OCI-LY7 (cell line): ENCODE results near the gene PRSS56.

ENCODE experiments used
- EZH2phosphoT487 ChIP-seq: fragments of 200-600 bp; sonication (generic); IDR thresholded peaks from 2 replicates; pipeline ENCODE4 v1.6.1; 2018; ENCODE audit warnings: low read depth, borderline replicate concordance, mild to moderate bottlenecking, mixed run types, antibody characterized with exemption, low read length, moderate library complexity, mixed read lengths
- TF ChIP-seq, protein P1 (sequence below): fragments of 200-600 bp; sonication (generic); conservative IDR thresholded peaks from 2 replicates; pipeline ENCODE4 v1.5.1; 2014; ENCODE audit warnings: mild to moderate bottlenecking, antibody characterized with exemption, low read length, moderate library complexity, mixed read lengths

DNA sequence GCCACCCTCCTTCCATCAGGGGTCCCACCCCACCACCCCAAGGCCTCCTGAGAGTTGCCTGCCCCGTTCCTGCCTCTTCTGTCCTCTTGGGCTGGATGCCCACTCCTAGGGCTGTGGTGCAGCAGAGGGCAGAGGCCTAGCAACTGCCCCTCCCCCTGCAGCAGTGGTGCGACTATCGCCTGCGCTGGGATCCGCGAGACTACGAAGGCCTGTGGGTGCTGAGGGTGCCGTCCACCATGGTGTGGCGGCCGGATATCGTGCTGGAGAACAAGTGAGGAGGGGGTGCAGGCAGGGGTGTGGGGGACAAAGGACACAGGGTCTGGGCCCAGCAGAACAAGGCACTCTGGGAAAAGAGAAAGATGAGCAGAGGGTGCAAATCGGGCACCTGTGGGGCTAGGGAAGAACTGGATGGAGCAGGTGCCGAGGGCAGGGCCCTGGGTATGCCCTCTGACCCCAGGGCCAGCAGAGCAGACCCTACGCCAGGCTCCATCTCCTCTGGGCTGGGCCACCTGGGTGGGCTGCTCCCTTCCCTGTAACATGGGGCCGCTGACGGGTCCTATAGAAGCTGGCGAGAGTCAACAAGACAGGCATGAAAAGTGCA, 20.4 kb downstream of the PRSS56 start:
- TF ChIP-seq, protein P1, sequence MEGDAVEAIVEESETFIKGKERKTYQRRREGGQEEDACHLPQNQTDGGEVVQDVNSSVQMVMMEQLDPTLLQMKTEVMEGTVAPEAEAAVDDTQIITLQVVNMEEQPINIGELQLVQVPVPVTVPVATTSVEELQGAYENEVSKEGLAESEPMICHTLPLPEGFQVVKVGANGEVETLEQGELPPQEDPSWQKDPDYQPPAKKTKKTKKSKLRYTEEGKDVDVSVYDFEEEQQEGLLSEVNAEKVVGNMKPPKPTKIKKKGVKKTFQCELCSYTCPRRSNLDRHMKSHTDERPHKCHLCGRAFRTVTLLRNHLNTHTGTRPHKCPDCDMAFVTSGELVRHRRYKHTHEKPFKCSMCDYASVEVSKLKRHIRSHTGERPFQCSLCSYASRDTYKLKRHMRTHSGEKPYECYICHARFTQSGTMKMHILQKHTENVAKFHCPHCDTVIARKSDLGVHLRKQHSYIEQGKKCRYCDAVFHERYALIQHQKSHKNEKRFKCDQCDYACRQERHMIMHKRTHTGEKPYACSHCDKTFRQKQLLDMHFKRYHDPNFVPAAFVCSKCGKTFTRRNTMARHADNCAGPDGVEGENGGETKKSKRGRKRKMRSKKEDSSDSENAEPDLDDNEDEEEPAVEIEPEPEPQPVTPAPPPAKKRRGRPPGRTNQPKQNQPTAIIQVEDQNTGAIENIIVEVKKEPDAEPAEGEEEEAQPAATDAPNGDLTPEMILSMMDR: no peak
- TF ChIP-seq EZH2phosphoT487: no peak
